ENCODE data around the gene ARHGAP26. TPM values are rescaled to one million over a fixed set of nuclear protein-coding genes. Genes with fewer than 3 reads are reported as not detected.

Gene ARHGAP26
- total RNA-seq, 1 donor from 2014 or later: 18.7 TPM

DNA sequence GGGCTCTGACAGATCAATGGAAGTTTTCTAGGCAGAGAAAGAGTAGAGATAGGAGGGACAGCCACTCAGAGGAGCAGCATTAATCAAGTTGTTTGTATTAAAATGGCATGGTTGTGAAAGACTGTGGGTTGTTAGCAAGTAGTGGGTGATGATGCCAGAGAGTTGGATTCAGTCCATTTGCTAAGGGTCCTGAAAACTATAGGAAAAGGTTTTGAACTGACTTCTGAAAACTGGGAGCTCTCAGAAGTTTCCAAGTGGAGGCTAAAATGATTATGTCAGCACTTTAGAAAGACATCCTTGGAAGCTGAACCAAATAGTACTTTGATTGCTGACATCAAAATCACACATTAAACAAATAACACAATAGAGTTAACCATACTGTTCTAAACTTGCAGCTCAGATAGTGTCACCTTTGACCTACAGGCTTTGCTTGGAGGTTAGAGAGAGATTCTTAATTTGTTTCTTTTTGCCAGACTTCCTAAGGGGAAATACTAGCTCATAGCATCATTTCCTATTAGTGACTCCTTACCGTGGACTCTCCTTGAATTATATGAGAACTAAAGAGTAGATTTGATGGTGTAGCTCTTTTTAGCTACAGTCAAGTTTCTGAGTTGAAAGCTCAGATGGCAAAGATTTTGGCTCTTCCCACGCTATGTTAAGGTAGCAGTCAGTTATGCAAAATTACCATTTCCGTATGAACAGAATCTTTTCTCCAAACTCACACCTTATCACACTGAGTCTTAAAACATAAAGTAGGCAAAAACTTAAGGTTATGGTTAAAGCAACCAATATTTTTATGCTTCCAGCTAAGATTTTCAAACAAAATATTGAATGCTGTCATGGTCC is 356.2 kb downstream of the ARHGAP26 start:
- TF ChIP-seq CTCF (conservative IDR thresholded peaks at IDR 0.05): no peak
- Mint-ChIP-seq H3K27ac (no peak overlapping the region), H3K36me3 (peaks cover 4% of the 10 kb centered on the region), H3K4me1 (ENCODE audit: unreplicated experiment) (peaks cover 39% of the 10 kb centered on the region), H3K4me3 (no peak overlapping the region), H3K27me3 (no peaks in the 10 kb centered on the region), H3K9me3 (no peaks in the 10 kb centered on the region)
- no peak for DNase-seq (ENCODE audit: extremely low spot score, unreplicated experiment)

DNA sequence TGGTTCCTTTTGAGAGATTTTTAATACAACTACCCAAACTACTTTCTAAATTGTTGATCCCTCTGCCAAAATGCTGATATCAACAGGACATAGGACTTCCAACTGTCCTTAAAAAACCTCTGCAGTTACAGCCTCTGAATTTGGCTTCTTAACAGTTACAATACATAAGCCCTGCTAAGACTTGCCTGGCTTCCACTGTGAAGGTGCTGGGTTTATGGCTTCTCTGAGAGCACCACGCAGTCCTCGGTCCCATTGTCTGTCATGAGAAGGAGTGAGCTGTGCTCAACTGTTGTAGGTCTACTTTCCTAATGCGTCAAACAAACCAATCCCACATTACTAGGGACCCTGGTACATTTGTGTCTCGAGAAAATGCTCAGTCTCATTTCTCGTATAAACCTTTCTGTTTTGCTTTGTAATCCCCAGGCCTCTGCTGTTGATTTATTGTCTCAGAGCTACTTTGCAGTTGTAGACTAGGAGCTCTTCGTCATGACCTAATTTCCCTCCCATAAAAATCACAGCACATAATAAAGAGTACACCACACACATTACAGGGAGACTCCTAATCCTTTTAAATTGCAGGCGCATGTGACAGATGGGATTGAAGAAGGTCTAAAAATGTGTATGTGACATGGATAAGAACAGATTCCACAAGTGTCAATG is 358.4 kb downstream of the ARHGAP26 start:
- Mint-ChIP-seq H3K4me1 (ENCODE audit: unreplicated experiment) (peaks cover 42% of the 10 kb centered on the region), H3K4me3 (no peak overlapping the region), H3K9me3 (no peaks in the 10 kb centered on the region), H3K36me3 (no peaks in the 10 kb centered on the region), H3K27me3 (no peaks in the 10 kb centered on the region), H3K27ac (no peak overlapping the region)
- TF ChIP-seq CTCF (conservative IDR thresholded peaks at IDR 0.05): no peak
- no peak for DNase-seq (ENCODE audit: extremely low spot score, unreplicated experiment)

DNA sequence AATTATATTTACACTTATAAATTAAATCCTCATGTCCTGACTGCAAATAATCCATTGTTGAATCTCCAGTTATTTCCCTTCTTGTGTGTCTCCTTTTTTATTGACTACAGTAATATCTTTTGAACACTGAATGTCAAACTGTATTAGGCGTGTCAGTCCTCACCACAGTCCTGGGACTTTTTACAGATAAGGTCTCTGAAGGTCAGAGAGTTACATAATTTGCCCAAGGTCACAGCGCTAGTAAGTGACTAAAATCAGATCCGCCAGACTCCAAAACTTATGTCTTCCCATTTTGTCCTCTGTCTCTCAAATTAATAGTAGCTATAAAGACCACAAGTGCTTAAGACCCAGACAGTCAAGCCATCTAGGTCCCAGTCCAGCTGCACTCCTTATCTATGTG is 359.0 kb downstream of the ARHGAP26 start:
- no peak overlapping the region for H3K27ac Mint-ChIP-seq
- H3K9me3 Mint-ChIP-seq: no peaks in the 10 kb centered on the region
- H3K4me1 Mint-ChIP-seq (ENCODE audit: unreplicated experiment): peaks cover 46% of the 10 kb centered on the region
- H3K27me3 Mint-ChIP-seq: no peaks in the 10 kb centered on the region
- no peak overlapping the region for H3K4me3 Mint-ChIP-seq
- no peak for TF ChIP-seq CTCF (conservative IDR thresholded peaks at IDR 0.05)
- no peaks in the 10 kb centered on the region for H3K36me3 Mint-ChIP-seq
- DNase-seq (ENCODE audit: extremely low spot score, unreplicated experiment): no peak

DNA sequence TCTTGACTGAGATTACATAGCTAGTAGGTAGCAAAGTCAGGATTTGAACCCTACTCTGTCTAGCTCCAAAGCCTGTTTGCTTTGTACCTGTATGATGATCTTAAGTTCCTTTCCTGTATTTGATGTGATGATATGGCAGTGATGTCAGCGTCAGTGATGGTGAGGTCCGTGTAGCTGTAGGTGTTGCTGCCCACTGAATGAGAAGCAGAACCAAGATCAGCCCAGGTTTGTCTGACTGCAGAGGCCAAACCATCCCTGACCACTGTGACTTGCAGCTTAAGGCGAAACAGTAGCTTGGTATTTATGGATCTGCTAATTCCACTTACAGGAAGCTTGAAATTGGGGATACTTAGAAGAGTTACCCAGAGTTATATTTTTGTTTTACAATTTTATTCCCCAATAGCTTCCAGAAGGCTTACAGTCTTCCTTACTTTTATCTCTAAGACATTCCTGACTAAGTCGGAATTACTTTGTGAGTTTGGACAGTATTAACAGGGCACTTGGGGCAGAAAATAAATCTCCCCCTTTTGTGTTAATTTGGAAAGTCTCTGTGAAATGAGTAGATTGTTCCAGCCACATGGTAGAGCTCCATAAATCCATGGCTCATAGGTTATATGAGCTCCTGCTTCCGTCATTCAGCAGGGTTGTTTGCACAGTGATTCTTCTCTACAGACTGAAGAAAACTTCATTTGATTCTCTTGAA is 359.9 kb downstream of the ARHGAP26 start:
- no peaks in the 10 kb centered on the region for H3K9me3 Mint-ChIP-seq
- no peak for DNase-seq (ENCODE audit: extremely low spot score, unreplicated experiment)
- H3K27me3 Mint-ChIP-seq: no peaks in the 10 kb centered on the region
- H3K4me3 Mint-ChIP-seq: no peak overlapping the region
- no peak overlapping the region for H3K27ac Mint-ChIP-seq
- peaks cover 46% of the 10 kb centered on the region for H3K4me1 Mint-ChIP-seq (ENCODE audit: unreplicated experiment)
- no peaks in the 10 kb centered on the region for H3K36me3 Mint-ChIP-seq
- no peak for TF ChIP-seq CTCF (conservative IDR thresholded peaks at IDR 0.05)

DNA sequence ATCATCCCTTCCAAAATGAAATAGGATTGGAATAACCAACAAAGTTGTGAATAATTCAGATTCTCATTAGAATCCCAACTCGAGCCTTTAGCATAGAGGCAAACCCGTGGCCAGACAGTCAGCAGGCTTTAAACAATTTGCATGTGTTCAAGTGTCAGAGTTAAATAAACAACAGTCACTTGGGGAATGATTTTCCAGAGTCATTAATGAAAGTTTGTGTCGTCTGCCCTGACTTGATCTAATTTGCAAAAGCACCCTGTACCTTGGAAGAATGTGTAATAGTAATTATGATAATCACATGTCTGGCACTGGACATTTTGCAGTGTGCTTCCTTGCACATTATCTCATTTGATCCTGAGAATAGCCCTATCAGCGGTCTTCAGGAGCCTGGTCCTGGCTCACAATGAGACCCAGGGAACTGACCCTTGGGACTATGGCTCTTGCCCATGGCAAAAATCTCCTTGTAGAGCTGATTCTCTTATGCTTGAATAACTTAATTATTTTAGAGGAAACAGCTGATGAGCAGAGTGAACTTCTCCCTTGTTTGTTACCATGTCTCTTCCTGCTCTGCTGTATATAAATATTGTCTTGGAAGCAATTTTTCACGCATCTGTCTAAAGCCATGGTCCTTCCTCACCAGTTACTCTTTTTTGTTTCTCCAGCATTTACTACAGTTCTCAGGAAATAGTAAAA is 360.6 kb downstream of the ARHGAP26 start:
- TF ChIP-seq CTCF (conservative IDR thresholded peaks at IDR 0.05): no peak
- no peaks in the 10 kb centered on the region for H3K36me3 Mint-ChIP-seq
- no peak for DNase-seq (ENCODE audit: extremely low spot score, unreplicated experiment)
- peaks cover 50% of the 10 kb centered on the region for H3K4me1 Mint-ChIP-seq (ENCODE audit: unreplicated experiment)
- no peak overlapping the region for H3K4me3 Mint-ChIP-seq
- H3K27ac Mint-ChIP-seq: no peak overlapping the region
- no peaks in the 10 kb centered on the region for H3K27me3 Mint-ChIP-seq
- no peaks in the 10 kb centered on the region for H3K9me3 Mint-ChIP-seq

All from type B pancreatic cell (in vitro differentiated cells).